ENCODE data around the gene UGCG.

GRCh38 chr9:111904891-111905291 lies 8.3 kb downstream of the UGCG start:
- TF ChIP-seq, protein P1, sequence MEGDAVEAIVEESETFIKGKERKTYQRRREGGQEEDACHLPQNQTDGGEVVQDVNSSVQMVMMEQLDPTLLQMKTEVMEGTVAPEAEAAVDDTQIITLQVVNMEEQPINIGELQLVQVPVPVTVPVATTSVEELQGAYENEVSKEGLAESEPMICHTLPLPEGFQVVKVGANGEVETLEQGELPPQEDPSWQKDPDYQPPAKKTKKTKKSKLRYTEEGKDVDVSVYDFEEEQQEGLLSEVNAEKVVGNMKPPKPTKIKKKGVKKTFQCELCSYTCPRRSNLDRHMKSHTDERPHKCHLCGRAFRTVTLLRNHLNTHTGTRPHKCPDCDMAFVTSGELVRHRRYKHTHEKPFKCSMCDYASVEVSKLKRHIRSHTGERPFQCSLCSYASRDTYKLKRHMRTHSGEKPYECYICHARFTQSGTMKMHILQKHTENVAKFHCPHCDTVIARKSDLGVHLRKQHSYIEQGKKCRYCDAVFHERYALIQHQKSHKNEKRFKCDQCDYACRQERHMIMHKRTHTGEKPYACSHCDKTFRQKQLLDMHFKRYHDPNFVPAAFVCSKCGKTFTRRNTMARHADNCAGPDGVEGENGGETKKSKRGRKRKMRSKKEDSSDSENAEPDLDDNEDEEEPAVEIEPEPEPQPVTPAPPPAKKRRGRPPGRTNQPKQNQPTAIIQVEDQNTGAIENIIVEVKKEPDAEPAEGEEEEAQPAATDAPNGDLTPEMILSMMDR (conservative IDR thresholded peaks at IDR 0.05 in 1 of 2, IDR thresholded peaks at IDR 0.05 in 1 of 2; ENCODE audit: low read depth in 1 of 2, low read length in 2 of 2): no peak
- TF ChIP-seq EZH2 (IDR thresholded peaks at IDR 0.05; ENCODE audit: low read length, missing control alignments): no peak

Data from fibroblast of lung (primary cell).